B cell (primary cell): ENCODE data around the gene RCC2. TPM values are rescaled to one million over a fixed set of nuclear protein-coding genes. Genes with fewer than 3 reads are reported as not detected.

ENCODE experiments used
- ATAC-seq: fragments of 200-7000 bp; cut with Tn5 transposase; one replicate; pipeline ENCODE4 v1.10.0; 2021; ENCODE audit warnings: low read depth, mild to moderate bottlenecking, moderate number of reproducible peaks, moderate library complexity
- CTCF ChIA-PET: fragments of 350-600 bp; sonication (Branson Sonifier 250); formaldehyde crosslinking; loops from one replicate; lab custom pipeline; 2021; ENCODE audit warnings: antibody characterized with exemption, inconsistent platforms; lab: Charles Lee
- POLR2A ChIA-PET: fragments of 350-600 bp; sonication (Branson Sonifier 250); formaldehyde crosslinking; loops from one replicate; lab custom pipeline; 2021; ENCODE audit warnings: antibody characterized with exemption; lab: Charles Lee
- DNase-seq: peaks from one replicate; pipeline ENCODE4 v3.0.0; 2013
- H2AFZ ChIP-seq: 2 replicates; pipeline ENCODE4 v1.6.1; 2012; ENCODE audit warnings: mild to moderate bottlenecking, low read depth, low read length; ENCODE audit not compliant: insufficient read depth, poor library complexity, severe bottlenecking
- H3K27ac ChIP-seq, 2 donors: 1 replicate in 1 of 2; 2 replicates in 1 of 2; pipeline ENCODE4 v1.5.1; 2012 to 2013; ENCODE audit warnings: low read length in 2 of 2, mild to moderate bottlenecking in 2 of 2, moderate library complexity in 1 of 2
- H3K27me3 ChIP-seq, 4 experiments: fragments of 200-600 bp in 1 of 4; sonication (generic) in 1 of 4; replicated peaks in 1 of 4; 1 replicate in 2 of 4; 2 replicates in 2 of 4; pipeline versions ENCODE4 v1.6.1 to v1.7.0; 2013 to 2016; ENCODE audit warnings: low read length in 3 of 4, mild to moderate bottlenecking in 2 of 4, mixed read lengths in 1 of 4, moderate library complexity in 1 of 4; ENCODE audit not compliant: insufficient read depth in 4 of 4, control insufficient read depth in 3 of 4; ENCODE audit errors: control extremely low read depth in 1 of 4
- H3K36me3 ChIP-seq, 2 experiments: replicated peaks in 1 of 2; 1 replicate in 1 of 2; 2 replicates in 1 of 2; pipeline versions ENCODE4 v1.6.1 to v1.7.1; 2013; ENCODE audit warnings: low read length in 1 of 2; ENCODE audit not compliant: insufficient read depth in 2 of 2, control insufficient read depth in 1 of 2; ENCODE audit errors: control extremely low read depth in 1 of 2, extremely low read depth in 1 of 2
- H3K4me1 ChIP-seq, 2 donors: fragments of 200-600 bp in 1 of 2; sonication (generic) in 1 of 2; 1 replicate in 1 of 2; 2 replicates in 1 of 2; pipeline versions ENCODE4 v1.5.1 to v1.6.1; 2013 to 2017; ENCODE audit warnings: low read length in 2 of 2; ENCODE audit not compliant: control insufficient read depth in 2 of 2, insufficient read depth in 2 of 2
- H3K4me2 ChIP-seq: replicated peaks from 2 replicates; pipeline ENCODE3; 2012; ENCODE audit warnings: mild to moderate bottlenecking, low read depth, low read length; ENCODE audit not compliant: poor library complexity, severe bottlenecking
- H3K4me3 ChIP-seq, 5 experiments: fragments of 200-600 bp in 1 of 5; sonication (generic) in 1 of 5; 1 replicate in 3 of 5; 2 replicates in 2 of 5; pipeline versions ENCODE4 v1.5.1 to v1.7.0; 2011 to 2016; ENCODE audit warnings: low read length in 4 of 5, mild to moderate bottlenecking in 4 of 5, low read depth in 2 of 5, control low read depth in 1 of 5, moderate library complexity in 1 of 5; ENCODE audit not compliant: insufficient read depth in 1 of 5; ENCODE audit errors: control extremely low read depth in 1 of 5, extremely low read depth in 1 of 5
- H3K79me2 ChIP-seq: fragments of 200-600 bp; sonication (generic); one replicate; pipeline ENCODE4 v1.6.0; 2016; ENCODE audit warnings: low read length; ENCODE audit not compliant: control insufficient read depth, insufficient read depth
- H3K9ac ChIP-seq: fragments of 200-600 bp; sonication (generic); 2 replicates; pipeline ENCODE4 v1.6.1; 2017; ENCODE audit warnings: mild to moderate bottlenecking, low read length, moderate library complexity
- H3K9me3 ChIP-seq, 3 donors: one replicate each; pipeline versions ENCODE4 v1.6.1 to v1.7.1; 2013; ENCODE audit warnings: low read length in 2 of 3; ENCODE audit not compliant: control insufficient read depth in 2 of 3, insufficient read depth in 1 of 3; ENCODE audit errors: control extremely low read depth in 1 of 3
- H4K20me1 ChIP-seq: 2 replicates; pipeline ENCODE4 v1.6.0; 2012; ENCODE audit warnings: mild to moderate bottlenecking, low read length; ENCODE audit not compliant: insufficient read depth, control insufficient read depth, poor library complexity, severe bottlenecking
- H3K27ac Mint-ChIP-seq: one replicate; pipeline ENCODE4 v1.8.0; 2021; ENCODE audit warnings: mixed read lengths
- H3K27me3 Mint-ChIP-seq: one replicate; pipeline ENCODE4 v1.8.0; 2021; ENCODE audit warnings: mixed read lengths
- H3K4me1 Mint-ChIP-seq: one replicate; pipeline ENCODE4 v1.8.0; 2021; ENCODE audit warnings: mixed read lengths
- H3K4me3 Mint-ChIP-seq: one replicate; pipeline ENCODE4 v1.8.0; 2021; ENCODE audit warnings: mixed read lengths
- H3K9me3 Mint-ChIP-seq: one replicate; pipeline ENCODE4 v1.8.0; 2022; ENCODE audit warnings: mixed read lengths; ENCODE audit not compliant: insufficient read depth
- EZH2 ChIP-seq: IDR thresholded peaks from 2 replicates; pipeline ENCODE4 v1.6.1; 2012; ENCODE audit warnings: borderline replicate concordance, low read depth, mild to moderate bottlenecking, moderate library complexity, low read length; ENCODE audit not compliant: insufficient read depth, poor library complexity, severe bottlenecking
- WGBS: methylation state at CpG from one replicate; pipeline ENCODE4 v1.1.5; 2013; ENCODE audit warnings: missing lambda C conversion rate; ENCODE audit not compliant: insufficient coverage; 5-methylcytosine and 5-hydroxymethylcytosine counted together
- intact Hi-C: fragments of 100-400 bp; cut with micrococcal nuclease; formaldehyde crosslinking; loops from one replicate; pipeline ENCODE4 v1.10.0; 2022
- polyA plus RNA-seq: library from polyadenylated mRNA; depleted of rRNA; stranded (reverse); fragments of >200 nt; gene quantifications from 2 replicates; pipeline ENCODE4 v1.2.3, GENCODE V29; 2012
- total RNA-seq, 2 donors: library from RNA; stranded (reverse); fragments of 120-200 nt in 1 of 2; gene quantifications; 1 replicate in 1 of 2; 2 replicates in 1 of 2; pipeline versions ENCODE4 v1.2.3 to v1.2.4, GENCODE V29; 2013 to 2022
- TF ChIP-seq, protein P1 (sequence below): fragments of 200-600 bp; IDR thresholded peaks from one replicate; pipeline ENCODE4 v1.8.0; 2022; ENCODE audit warnings: antibody characterized with exemption, mild to moderate bottlenecking

The RCC2 gene
- total and polyA plus RNA-seq, 2 donors (not counting 1 experiment from before 2014, with no cell fraction given), result 48.9 to 76.9 TPM

DNA sequence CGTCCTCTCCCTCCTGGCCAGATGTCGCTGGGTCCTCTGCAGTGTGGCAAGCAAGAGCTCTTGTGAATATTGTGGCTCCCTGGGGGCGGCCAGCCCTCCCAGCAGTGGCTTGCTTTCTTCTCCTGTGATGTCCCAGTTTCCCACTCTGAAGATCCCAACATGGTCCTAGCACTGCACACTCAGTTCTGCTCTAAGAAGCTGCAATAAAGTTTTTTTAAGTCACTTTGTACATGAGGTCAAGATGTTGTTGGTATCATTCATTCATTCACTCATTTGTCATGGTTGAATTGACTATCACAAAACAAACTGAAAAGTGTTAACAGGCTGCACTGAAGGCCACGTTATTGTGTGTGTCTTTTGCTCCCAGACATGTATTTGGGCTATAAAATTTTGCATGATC is 75.7 kb downstream of the RCC2 start:
- Histone ChIP-seq H3K27me3 (no peaks in the 10 kb centered on the region), H3K79me2 (no peaks in the 10 kb centered on the region), H3K4me1 (no peaks in the 10 kb centered on the region), H3K27ac (no peak overlapping the region), H3K4me3 (no peak overlapping the region), H3K36me3 (no peaks in the 10 kb centered on the region), H3K9me3 (no peaks in the 10 kb centered on the region), H3K9ac (no peak overlapping the region), H4K20me1 (no peaks in the 10 kb centered on the region), H2AFZ (no peak overlapping the region), H3K4me2 (no peak overlapping the region)
- TF ChIP-seq, protein P1, sequence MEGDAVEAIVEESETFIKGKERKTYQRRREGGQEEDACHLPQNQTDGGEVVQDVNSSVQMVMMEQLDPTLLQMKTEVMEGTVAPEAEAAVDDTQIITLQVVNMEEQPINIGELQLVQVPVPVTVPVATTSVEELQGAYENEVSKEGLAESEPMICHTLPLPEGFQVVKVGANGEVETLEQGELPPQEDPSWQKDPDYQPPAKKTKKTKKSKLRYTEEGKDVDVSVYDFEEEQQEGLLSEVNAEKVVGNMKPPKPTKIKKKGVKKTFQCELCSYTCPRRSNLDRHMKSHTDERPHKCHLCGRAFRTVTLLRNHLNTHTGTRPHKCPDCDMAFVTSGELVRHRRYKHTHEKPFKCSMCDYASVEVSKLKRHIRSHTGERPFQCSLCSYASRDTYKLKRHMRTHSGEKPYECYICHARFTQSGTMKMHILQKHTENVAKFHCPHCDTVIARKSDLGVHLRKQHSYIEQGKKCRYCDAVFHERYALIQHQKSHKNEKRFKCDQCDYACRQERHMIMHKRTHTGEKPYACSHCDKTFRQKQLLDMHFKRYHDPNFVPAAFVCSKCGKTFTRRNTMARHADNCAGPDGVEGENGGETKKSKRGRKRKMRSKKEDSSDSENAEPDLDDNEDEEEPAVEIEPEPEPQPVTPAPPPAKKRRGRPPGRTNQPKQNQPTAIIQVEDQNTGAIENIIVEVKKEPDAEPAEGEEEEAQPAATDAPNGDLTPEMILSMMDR, result no peak
- intact Hi-C loops, result no loop called here
- H3K9me3 Mint-ChIP-seq, result no peaks in the 10 kb centered on the region
- H3K4me1 Mint-ChIP-seq, result no peaks in the 10 kb centered on the region
- H3K4me3 Mint-ChIP-seq, result no peak overlapping the region
- POLR2A ChIA-PET, result no interaction called here
- H3K27ac Mint-ChIP-seq, result no peak overlapping the region
- H3K27me3 Mint-ChIP-seq, result peaks cover 5% of the 10 kb centered on the region
- CTCF ChIA-PET, result no interaction called here
- WGBS, result 92% methylated on average over 3 of the region's 4 CpGs
- no peak for ATAC-seq
- no peak for DNase-seq

DNA sequence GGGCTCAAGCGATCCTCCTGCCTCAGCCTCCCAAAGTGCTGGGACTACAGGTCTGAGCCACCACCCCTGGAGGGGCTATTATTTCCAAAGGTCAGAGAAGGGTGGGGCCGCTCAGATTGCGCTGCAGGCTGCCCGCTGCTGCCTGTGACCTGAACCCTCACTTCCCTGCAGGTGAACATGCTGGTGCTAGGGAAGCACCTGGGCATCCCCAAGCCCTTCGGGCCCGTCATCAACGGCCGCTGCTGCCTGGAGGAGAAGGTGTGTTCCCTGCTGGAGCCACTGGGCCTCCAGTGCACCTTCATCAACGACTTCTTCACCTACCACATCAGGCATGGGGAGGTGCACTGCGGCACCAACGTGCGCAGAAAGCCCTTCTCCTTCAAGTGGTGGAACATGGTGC is 76.1 kb downstream of the RCC2 start:
- 90% methylated on average over 12 of the region's 12 CpGs for WGBS
- Mint-ChIP-seq H3K4me3 (no peak overlapping the region), H3K4me1 (no peaks in the 10 kb centered on the region), H3K27me3 (peaks cover 5% of the 10 kb centered on the region), H3K27ac (no peak overlapping the region), H3K9me3 (no peaks in the 10 kb centered on the region)
- DNase-seq, result no peak
- no peaks in the 10 kb centered on the region for H3K79me2 ChIP-seq
- H3K36me3 ChIP-seq, result no peaks in the 10 kb centered on the region
- H4K20me1 ChIP-seq, result no peaks in the 10 kb centered on the region
- H3K27ac ChIP-seq, result no peak overlapping the region
- ATAC-seq, result no peak
- TF ChIP-seq, protein P1, result no peak
- no peak for TF ChIP-seq EZH2
- no peaks in the 10 kb centered on the region for H3K4me1 ChIP-seq
- H3K4me3 ChIP-seq, result no peak overlapping the region
- ChIA-PET CTCF (no interaction called here), POLR2A (no interaction called here)
- H3K4me2 ChIP-seq, result no peak overlapping the region
- no peak overlapping the region for H2AFZ ChIP-seq
- H3K9me3 ChIP-seq, result no peaks in the 10 kb centered on the region
- H3K9ac ChIP-seq, result no peak overlapping the region
- H3K27me3 ChIP-seq, result no peaks in the 10 kb centered on the region
- intact Hi-C loops, result no loop called here
